Activated naive CD4-positive, alpha-beta T cell treated with anti-CD3 and anti-CD28 coated beads, Interleukin-2, amount 50 U/mL, for 16 hours (primary cell): ENCODE data around the gene YIF1A.
"Not testable (repeated sequence)": the region's sequence is repeated elsewhere in the genome, so short reads cannot be mapped to it uniquely, and the experiment has no call there.

ENCODE experiments used
- DNase-seq: peaks from one replicate; pipeline ENCODE4 v3.0.0-alpha.2; 2020

YIF1A gene

DNA sequence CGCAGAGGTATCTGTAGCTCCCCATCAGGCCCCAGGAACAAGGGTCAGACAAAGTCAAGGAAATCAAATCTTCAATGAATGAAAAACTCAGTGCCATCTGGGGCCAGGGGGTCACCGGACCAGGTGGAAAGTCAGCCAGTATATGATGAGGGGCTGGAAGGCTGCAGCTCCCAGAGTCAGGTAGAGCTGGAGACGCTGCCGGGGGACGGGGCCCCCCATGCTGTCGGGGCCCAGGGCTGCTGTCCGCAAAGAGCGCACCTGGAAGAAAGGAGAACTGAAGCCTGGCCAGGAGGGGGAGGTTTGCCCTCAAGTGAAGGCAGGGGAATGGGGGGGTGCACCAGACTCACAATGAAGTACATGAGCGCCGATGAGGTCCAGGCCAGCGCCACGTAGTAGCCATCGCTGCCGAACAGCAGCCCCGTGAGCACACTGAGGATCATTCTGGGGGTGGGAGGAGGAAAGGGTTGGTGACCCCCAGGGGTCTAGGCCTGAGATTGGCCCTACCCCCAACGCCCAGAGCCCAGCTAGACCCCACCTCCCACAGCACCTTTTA lies 4.3 kb downstream of the YIF1A start:
- no peak for DNase-seq

DNA sequence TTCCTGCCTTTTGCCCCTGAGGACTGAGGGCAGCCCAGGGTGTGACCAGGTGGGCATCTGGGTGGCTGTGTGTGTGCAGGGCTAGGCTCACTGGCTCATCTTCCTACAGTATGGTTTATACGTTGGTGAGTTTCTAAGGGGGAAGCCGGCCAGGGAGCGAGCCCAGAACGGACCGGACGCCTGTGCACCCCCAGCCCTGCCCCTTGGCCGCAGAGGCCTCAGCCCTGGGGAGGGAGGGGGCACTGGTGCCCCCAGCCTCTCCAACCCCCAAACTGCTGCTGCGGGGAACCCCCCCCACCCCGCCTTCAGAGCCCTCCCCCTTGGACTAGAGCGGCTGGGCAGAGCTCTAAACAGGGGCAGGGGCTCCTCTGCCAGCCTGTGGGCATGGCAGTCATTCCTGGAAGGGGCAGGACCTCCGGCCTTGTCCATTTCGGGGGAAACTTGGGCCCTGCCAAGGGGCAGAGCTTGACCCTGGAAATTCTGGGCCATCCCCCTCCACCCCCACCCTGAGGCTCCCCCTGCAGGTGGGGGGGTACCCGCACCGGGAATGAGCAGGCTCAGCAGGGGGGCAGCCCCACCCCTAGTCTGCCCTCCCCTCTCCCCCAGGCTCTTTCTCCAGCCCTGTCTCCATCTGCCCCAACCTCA lies 5.4 kb downstream of the YIF1A start:
- no peak for DNase-seq

DNA sequence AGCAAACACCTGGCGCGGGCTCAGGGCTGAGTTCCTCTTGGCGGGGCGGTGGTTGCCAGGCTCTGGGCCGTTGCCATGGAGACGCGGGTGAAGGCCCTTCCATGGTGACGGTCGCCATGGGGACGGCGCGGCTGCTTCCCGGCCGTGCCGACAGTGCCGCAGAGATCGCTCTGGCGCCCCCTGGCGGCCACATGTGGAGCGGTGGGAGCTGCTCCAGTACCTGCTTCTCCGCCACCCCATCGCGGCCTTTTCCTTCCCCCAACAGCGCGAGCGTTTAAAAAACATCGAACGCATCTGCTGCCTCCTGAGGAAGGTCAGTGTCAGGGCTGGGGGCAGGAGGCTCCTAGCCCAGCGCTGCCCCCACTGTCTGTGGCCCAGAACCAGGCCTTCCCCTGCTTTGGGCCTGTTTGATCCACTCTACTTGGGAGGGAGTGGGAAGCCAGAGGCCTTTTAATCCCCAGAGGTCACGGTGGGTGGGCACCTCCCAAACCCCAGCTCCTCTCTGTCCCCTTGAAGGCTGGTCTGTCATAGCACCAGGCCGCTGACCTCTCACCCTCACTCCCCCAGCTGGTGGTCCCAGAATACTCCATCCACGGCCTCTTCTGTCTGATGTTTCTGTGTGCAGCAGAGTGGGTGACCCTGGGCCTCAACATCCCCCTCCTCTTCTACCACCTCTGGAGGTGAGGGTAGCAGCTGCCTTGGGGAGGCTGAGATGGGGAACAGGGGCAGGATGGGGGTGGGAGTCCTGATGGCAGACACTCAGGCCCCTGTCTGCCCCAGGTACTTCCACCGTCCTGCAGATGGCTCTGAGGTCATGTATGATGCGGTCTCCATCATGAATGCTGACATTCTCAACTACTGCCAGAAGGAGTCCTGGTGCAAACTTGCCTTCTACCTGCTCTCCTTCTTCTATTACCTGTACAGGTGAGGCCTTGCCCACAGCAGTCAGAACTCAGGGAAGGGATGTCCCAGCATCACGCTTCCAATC lies 6.2 kb downstream of the YIF1A start:
- peak; percentile 98 for DNase-seq

DNA sequence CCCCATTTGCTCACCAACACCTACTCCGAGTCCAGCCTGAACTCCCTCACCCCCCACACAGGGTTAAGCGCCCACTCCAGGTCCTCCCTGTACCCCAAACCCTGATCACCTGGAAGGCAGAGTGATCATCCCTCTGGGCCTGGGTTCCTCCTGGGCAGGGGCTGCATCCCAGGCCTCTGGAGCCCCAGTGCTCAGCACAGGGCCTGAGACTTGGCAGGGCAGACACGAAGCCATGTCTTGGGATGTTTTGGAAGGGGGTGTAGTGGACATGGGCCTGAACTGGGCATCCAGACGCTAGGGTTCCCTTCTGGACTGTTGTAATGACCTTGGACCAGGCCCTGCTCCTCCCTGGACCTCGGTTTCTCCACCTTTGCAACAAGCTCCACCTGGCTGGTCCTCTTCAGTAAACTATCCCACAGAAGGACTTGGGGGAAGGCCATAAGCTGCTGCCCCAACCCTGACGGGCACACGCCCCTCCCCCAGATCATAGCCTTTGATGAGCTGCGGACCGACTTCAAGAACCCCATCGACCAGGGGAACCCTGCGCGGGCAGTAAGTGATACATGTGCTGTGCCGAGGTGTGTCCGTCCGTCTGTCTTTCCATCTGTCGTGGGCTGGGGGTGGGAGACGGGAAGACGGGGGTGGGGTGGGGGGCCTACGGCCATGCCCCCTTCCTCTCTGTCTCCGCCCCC lies 7.0 kb downstream of the YIF1A start:
- no peak for DNase-seq

GRCh38 chr11:66281001-66281400 lies 7.9 kb downstream of the YIF1A start:
- no peak for DNase-seq

- no peak for DNase-seq
These were observed 8.5 kb downstream of the YIF1A start for GRCh38 chr11:66280428-66280827.

DNA sequence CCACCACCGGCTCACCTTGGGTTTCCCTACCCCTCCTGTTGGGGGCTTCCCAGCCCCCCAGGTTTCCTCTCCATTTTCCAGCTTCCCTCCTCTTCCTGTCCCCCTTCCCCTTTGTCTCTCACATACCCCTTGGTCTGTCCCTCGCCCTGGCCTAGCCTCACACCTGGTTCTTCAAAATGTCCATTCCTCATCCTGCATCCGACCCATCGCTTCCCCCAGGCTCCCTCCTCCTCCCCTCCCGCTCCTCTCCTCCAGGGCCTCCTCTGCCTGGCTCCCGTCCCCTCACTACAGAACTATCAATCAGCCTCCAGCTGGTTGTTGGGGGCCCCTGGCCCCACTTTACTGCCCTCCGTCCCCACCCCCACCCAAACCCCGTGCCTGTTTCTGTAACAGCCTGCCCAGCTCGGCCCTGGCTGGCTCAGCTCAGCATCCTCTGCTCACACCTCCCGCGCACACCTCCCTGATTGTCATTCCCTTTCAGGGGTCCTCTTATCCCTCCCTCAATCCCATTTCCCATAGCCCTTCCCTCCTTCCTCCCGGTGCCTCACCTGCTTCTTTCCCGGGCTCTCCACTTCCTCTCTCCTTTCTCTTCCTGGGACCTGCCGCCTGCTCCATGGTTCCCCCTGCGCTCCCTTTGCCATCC lies 9.7 kb downstream of the YIF1A start:
- DNase-seq = no peak

- no peak for DNase-seq
These were observed 10.4 kb downstream of the YIF1A start for GRCh38 chr11:66278363-66279091.

DNA sequence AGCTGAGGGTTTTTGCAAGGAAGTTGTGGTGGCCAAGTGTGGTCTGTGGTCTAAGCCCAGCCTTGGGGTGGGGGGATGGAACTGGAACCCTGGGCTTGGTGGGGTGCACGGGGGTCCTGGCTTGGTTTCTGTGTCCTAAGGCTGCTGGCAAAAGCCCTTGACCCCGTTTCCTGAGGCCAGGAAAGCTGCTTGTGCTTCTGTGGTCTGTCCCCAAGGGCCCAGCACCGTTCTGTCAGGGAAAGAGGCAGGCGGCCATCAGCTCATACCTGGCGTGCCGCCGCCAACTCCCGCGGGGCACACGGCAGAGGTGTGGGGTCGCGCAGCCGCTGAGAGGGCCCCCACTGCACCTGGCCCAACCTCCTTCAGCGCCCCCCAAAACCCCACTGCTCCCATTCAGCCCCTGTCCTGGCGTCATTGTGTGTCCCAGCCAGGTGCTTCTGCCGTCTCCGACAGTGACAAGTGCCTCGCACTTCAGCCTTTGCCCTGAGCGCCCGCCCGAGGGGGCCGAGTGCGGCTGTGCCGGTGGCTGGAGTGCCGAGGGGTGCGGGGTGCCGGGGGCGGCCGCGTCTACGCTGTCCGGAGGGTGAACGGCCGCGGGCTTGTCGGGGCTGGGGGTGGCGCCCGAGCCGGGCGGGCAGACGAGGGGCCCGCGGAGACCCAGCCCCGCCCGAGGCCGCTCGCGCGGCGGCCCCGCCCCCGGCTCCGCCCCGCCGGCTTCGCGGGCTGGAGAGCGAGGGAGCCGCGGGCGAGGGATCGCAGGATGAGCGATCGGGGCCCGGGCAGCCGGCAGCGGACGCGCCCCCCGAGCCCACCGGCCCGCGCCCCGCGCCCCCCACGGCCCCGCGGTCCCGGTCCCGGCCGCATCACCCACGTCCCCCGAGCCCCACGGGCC lies 11.2 kb downstream of the YIF1A start, which contains the start of gene CNIH2:
TSS of gene CNIH2 (plus strand) at position 705 of the 892 bp plus-strand sequence. CDS start 282 bp downstream, outside the sequence.
- peak; percentile 57 for DNase-seq

GRCh38 chr11:66277064-66277463 lies 11.9 kb downstream of the YIF1A start:
- DNase-seq = not testable (repeated sequence)

DNA sequence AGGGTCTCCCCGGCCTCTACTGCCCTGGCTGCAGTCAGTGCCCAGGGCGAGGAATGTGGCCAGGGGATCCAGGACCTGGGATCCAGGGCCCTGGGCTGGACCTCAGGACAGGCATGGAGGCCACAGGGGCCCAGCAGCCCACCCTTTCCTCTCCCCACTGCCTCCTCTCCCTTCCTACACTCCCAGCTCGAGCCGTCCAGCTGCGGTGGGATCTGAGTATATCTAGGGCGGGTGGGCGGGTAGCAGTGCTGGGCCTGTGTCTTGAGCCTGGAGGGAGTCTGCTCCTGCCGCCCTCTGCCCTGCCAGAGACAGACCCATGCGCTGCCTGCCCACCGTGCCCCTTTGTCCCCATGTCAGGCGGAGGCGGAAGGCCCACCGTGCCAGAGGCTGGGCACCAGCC lies 12.3 kb downstream of the YIF1A start:
- not testable (repeated sequence) for DNase-seq

- no peak for DNase-seq
These were observed 12.8 kb downstream of the YIF1A start for GRCh38 chr11:66275984-66276612.

DNA sequence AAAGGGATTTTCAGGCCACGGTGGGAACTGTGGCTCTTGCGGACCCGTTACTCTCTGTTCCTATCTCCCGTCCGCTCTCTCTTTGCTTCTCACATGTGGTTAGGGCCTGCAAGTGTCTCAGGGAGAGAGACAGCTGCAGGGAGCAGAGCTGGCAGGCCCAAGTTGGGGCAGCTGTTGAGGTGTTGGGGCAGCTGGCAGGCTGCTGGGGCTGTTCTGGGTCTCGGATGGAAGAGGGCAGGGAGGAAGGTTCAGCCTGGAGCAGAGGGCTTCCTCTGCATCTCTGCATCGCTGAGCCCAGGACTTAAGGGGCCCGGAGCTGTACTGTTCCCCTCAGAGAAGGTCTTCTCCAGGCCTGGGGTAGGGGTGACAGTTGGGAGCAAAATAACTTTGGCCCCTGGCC lies 13.5 kb downstream of the YIF1A start:
- DNase-seq = no peak

DNA sequence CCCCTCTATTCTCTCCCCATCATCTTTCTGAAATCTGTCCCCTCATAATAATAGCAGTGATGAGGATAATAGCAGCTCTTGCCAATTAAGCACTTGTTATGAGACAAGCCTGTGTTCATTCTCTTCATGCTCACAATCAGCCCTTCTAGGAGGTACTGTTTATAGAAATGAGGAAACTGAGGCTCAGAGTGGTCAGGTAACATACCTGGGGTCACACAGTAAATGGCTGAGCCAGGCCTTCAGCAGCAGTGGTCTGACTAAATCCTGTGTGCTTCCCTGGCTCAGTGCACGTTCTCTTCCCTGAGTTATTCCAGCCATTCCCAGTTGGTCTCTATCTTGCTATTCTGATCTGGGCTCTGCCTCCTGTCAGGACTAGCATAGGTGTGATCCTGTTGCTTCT lies 14.7 kb downstream of the YIF1A start:
- no peak for DNase-seq

GRCh38 chr11:66272596-66272995 lies 16.3 kb downstream of the YIF1A start:
- DNase-seq = no peak

GRCh38 chr11:66271816-66272215 lies 17.1 kb downstream of the YIF1A start:
- DNase-seq = no peak

DNA sequence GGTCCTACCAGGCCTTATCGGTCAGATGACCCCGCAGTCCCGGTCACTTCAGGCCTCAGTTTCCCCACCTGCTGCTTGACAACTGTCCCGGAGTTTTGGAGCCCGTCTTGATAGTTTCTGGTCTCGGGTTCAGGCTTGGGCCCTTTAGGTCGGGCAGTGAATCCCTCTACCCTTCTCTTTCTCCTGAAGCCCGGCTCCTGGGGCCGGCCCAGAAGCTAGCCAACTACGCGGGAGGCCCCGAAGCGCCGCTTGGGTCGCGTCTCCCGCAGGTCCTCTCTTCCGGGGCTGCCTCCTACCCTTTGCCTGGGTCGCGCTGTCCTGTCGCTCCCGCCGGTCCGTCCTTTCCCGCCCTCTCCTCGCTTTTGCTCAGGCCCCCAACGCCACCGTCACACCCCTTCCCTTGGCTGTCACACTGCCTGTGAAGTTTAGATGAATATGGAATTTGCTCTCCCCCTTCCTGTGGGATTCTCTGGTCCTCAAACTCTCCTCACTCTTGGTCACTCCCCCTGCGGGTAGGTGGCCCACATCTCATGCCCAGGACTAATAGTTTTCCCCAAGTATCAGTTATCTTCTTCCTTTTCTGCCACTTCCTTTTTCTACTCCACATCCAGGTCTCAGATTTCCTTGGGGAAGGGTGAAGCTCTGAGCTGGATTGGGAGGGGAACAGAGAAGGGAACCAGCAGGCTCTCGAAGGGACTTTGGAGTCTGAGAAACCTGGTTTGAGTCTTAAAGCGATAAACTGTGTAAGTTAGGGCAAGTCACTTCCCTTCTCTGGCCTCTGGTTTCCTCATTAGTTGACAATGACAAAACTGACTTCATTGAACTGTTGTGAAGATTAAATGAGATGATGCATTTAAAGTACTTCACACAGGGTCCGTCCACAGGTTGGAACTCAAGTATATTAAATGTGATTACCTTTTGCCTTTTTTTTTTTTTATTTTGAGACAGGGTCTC lies 19.7 kb downstream of the YIF1A start:
- no peak for DNase-seq

GRCh38 chr11:66268244-66268951 lies 20.5 kb downstream of the YIF1A start, which contains the start of gene RAB1B:
Gene RAB1B (plus strand): TSS chr11:66268639. CDS start chr11:66268680, 41 bp downstream.
- DNase-seq = peak; percentile 99
